Inferior parietal cortex (tissue), 1 donor: Measurements from ENCODE around the gene SBF2.
A peak's percentile ranks its signal among the peaks of the same experiment; 100 is the strongest.

Experiments
- DNase-seq: peaks from one replicate; pipeline ENCODE4 v3.0.0-alpha.2; 2016; ENCODE audit errors: extremely low spot score

SBF2 gene

GRCh38 chr11:10293423-10294289 is at the start of gene SBF2:
Gene SBF2, minus strand, starts transcription at chr11:10294219. Its CDS starts 150 bp downstream, at chr11:10294069.
- DNase-seq: peak; percentile 74

GRCh38 chr11:10338287-10338686 is 44.3 kb upstream of the SBF2 start:
- no peak for DNase-seq

- no peak for DNase-seq
These were observed 39.5 kb upstream of the SBF2 start for GRCh38 chr11:10333490-10333889.

- DNase-seq: no peak
These were observed 37.7 kb upstream of the SBF2 start for GRCh38 chr11:10331548-10332289.

- DNase-seq: no peak
These were observed 35.9 kb upstream of the SBF2 start for GRCh38 chr11:10329935-10330334.

GRCh38 chr11:10329356-10329755 is 35.3 kb upstream of the SBF2 start:
- DNase-seq: no peak

- no peak for DNase-seq
These were observed 34.5 kb upstream of the SBF2 start for GRCh38 chr11:10328314-10329098.

GRCh38 chr11:10327254-10327653 is 33.2 kb upstream of the SBF2 start:
- no peak for DNase-seq

GRCh38 chr11:10326012-10326964 is 32.3 kb upstream of the SBF2 start:
- DNase-seq: no peak

GRCh38 chr11:10325277-10326011 is 31.4 kb upstream of the SBF2 start:
- DNase-seq: no peak

GRCh38 chr11:10324474-10324873 is 30.5 kb upstream of the SBF2 start:
- DNase-seq: no peak

GRCh38 chr11:10323793-10324170 is 29.8 kb upstream of the SBF2 start:
- no peak for DNase-seq

- DNase-seq: peak; percentile 81
These were observed 29.1 kb upstream of the SBF2 start for GRCh38 chr11:10322830-10323792.

- DNase-seq: no peak
These were observed 28.4 kb upstream of the SBF2 start for GRCh38 chr11:10322401-10322800.

- no peak for DNase-seq
These were observed 26.9 kb upstream of the SBF2 start for GRCh38 chr11:10320736-10321465.

GRCh38 chr11:10319702-10320558 is 25.9 kb upstream of the SBF2 start:
- no peak for DNase-seq

- DNase-seq: no peak
These were observed 24.4 kb upstream of the SBF2 start for GRCh38 chr11:10318527-10318802.
